ENCODE data around the gene OTOS. TPM values are rescaled to one million over a fixed set of nuclear protein-coding genes. Genes with fewer than 3 reads are reported as not detected.

Gene OTOS
- total and polyA plus RNA-seq, 2 of the 13 experiments (the other 11 are each of a cell fraction or from before 2014, with no cell fraction given): not detected

DNA sequence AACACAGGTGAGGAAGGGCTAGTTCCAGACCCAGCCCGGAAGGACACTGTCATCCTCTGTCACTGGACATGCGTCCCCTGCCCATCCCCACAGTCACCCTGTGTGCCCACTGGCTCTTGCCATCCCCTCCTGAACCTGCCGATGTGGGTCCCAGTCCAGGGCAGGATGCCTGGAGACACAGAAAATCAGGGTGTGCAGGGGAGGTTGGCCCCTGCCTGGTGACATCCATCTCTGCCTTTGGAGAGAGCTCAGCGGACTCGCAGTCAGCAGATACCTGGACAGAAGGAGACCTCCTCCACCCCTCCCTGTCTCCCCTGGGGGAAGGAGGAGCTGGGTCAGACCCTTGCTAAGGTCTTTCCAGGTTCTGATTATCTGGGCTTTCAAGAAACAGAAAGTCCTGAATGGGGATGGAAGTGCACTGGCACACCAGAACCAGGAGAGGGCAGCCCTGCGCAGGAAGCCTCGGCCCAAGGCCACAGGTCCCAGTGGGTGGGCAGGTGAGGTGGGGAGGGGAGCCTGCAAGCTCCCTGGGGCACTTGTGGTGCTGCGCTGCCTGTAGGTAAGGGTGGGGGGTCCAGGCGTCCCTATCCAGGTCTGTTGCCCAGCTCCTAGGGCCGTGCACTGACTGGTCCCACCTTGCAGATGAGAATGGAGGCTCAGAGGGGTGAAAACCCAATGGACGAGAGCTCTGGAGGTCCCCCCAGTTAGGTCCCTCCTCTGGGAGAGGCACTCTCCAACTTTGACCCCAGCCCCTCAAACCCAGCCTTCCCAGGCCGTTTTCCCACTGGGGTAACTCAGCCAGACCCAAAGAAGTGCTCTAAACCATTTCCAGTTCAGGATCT is 9.7 kb upstream of the OTOS start (continued):
- TF ChIP-seq KLF13 (CRISPR knock-in tag; IDR thresholded peaks at IDR 0.05): no peak
- no peak for TF ChIP-seq SUZ12 (IDR thresholded peaks at IDR 0.05; ENCODE audit: low read depth, low read length)
- TF ChIP-seq U2AF2 (IDR thresholded peaks at IDR 0.05; ENCODE audit: low read depth, low read length): no peak
- TF ChIP-seq ZNF7 (CRISPR knock-in tag; IDR thresholded peaks at IDR 0.05): no peak
- TF ChIP-seq CENPT (CRISPR knock-in tag; IDR thresholded peaks at IDR 0.05; ENCODE audit: low read depth): no peak
- peak; percentile 69 for TF ChIP-seq STAG1 (CRISPR knock-in tag; IDR thresholded peaks at IDR 0.05)
- TF ChIP-seq, protein P1, sequence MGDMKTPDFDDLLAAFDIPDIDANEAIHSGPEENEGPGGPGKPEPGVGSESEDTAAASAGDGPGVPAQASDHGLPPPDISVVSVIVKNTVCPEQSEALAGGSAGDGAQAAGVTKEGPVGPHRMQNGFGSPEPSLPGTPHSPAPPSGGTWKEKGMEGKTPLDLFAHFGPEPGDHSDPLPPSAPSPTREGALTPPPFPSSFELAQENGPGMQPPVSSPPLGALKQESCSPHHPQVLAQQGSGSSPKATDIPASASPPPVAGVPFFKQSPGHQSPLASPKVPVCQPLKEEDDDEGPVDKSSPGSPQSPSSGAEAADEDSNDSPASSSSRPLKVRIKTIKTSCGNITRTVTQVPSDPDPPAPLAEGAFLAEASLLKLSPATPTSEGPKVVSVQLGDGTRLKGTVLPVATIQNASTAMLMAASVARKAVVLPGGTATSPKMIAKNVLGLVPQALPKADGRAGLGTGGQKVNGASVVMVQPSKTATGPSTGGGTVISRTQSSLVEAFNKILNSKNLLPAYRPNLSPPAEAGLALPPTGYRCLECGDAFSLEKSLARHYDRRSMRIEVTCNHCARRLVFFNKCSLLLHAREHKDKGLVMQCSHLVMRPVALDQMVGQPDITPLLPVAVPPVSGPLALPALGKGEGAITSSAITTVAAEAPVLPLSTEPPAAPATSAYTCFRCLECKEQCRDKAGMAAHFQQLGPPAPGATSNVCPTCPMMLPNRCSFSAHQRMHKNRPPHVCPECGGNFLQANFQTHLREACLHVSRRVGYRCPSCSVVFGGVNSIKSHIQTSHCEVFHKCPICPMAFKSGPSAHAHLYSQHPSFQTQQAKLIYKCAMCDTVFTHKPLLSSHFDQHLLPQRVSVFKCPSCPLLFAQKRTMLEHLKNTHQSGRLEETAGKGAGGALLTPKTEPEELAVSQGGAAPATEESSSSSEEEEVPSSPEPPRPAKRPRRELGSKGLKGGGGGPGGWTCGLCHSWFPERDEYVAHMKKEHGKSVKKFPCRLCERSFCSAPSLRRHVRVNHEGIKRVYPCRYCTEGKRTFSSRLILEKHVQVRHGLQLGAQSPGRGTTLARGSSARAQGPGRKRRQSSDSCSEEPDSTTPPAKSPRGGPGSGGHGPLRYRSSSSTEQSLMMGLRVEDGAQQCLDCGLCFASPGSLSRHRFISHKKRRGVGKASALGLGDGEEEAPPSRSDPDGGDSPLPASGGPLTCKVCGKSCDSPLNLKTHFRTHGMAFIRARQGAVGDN (CRISPR knock-in tag; IDR thresholded peaks at IDR 0.05): peak; percentile 21; the same call in 1 of the 2 replicates
- no peak for TF ChIP-seq ZNF781 (CRISPR knock-in tag; IDR thresholded peaks at IDR 0.05; ENCODE audit: borderline replicate concordance, not compliant biosample characterization)
- TF ChIP-seq ZSCAN29 (CRISPR knock-in tag; conservative IDR thresholded peaks at IDR 0.05): no peak
- TF ChIP-seq PHB2 (IDR thresholded peaks at IDR 0.05; ENCODE audit: partially characterized antibody): no peak
- no peak for TF ChIP-seq TAF1 (CRISPR knock-in tag; IDR thresholded peaks at IDR 0.05)
- TF ChIP-seq ZKSCAN8 (CRISPR knock-in tag; IDR thresholded peaks at IDR 0.05; ENCODE audit: borderline replicate concordance): no peak
- peak; percentile 79 for TF ChIP-seq XRCC5 (optimal IDR thresholded peaks at IDR 0.05; ENCODE audit: low read length)
- no peak for TF ChIP-seq FOXC1 (CRISPR knock-in tag; IDR thresholded peaks at IDR 0.05; ENCODE audit: borderline replicate concordance)
- TF ChIP-seq GPN1 (CRISPR knock-in tag; IDR thresholded peaks at IDR 0.05; ENCODE audit: borderline replicate concordance): no peak
- TF ChIP-seq ZNF772 (CRISPR knock-in tag; IDR thresholded peaks at IDR 0.05): no peak
- TF ChIP-seq ZNF501 (CRISPR knock-in tag; IDR thresholded peaks at IDR 0.05): 0 out of 2 replicates have a peak, but pooled peaks have one; percentile 25
